Tibial nerve (tissue), 4 donors: ENCODE data around the gene UBE4A. TPM values are rescaled to one million over a fixed set of nuclear protein-coding genes. Genes with fewer than 3 reads are reported as not detected.

ENCODE experiments used
- DNase-seq, 2 donors: peaks; one replicate each; pipeline ENCODE4 v3.0.0-alpha.2; 2019; ENCODE audit warnings: low spot score in 2 of 2
- H3K27ac ChIP-seq, 4 donors: fragments of 200-600 bp; sonication (generic) in 3 of 4; one replicate each; pipeline ENCODE4 v1.5.1; 2017 to 2019; ENCODE audit warnings: mild to moderate bottlenecking in 1 of 4
- H3K27me3 ChIP-seq, 2 donors: fragments of 200-600 bp; sonication (generic) in 1 of 2; one replicate each; pipeline versions ENCODE4 v1.5.1 to v1.6.0; 2017 to 2019
- H3K36me3 ChIP-seq, 3 donors: fragments of 200-600 bp; sonication (generic); one replicate each; pipeline ENCODE4 v1.5.1; 2018 to 2019
- H3K4me1 ChIP-seq, 4 donors: fragments of 200-600 bp; sonication (generic) in 3 of 4; one replicate each; pipeline ENCODE4 v1.5.1; 2017 to 2019
- H3K4me3 ChIP-seq, 4 donors: fragments of 200-600 bp; sonication (generic) in 3 of 4; one replicate each; pipeline ENCODE4 v1.5.1; 2017 to 2019; ENCODE audit warnings: mild to moderate bottlenecking in 1 of 4, moderate library complexity in 1 of 4
- H3K9me3 ChIP-seq, 4 donors: fragments of 200-600 bp; sonication (generic) in 3 of 4; one replicate each; pipeline ENCODE4 v1.5.1; 2017 to 2019
- EP300 ChIP-seq, 2 donors: sonication (generic); formaldehyde crosslinking; IDR thresholded peaks; one replicate each; pipeline ENCODE4 v1.6.1; 2017; ENCODE audit warnings: antibody characterized with exemption in 2 of 2, mild to moderate bottlenecking in 1 of 2
- POLR2A ChIP-seq, 2 donors: fragments of 450-650 bp; IDR thresholded peaks; one replicate each; pipeline ENCODE4 v1.6.1; 2017; ENCODE audit warnings: antibody characterized with exemption in 2 of 2, mild to moderate bottlenecking in 2 of 2, moderate library complexity in 2 of 2
- WGBS, 2 donors: methylation state at CpG; one replicate each; pipeline ENCODE4 v1.1.5; 2018; 5-methylcytosine and 5-hydroxymethylcytosine counted together
- total RNA-seq, 4 donors: library from RNA; depleted of rRNA; stranded (reverse); fragments of >200 nt; gene quantifications; one replicate each; pipeline ENCODE4 v1.1.0, GENCODE V29; 2016
- TF ChIP-seq, protein P1 (sequence below), 5 experiments: fragments of 200-600 bp in 3 of 5; fragments of 450-650 bp in 2 of 5; sonication (generic) in 3 of 5; IDR thresholded peaks; one replicate each; pipeline ENCODE4 v1.5.1; 2016 to 2019; ENCODE audit warnings: antibody characterized with exemption in 5 of 5, mild to moderate bottlenecking in 3 of 5, moderate library complexity in 2 of 5

Gene UBE4A
- total RNA-seq, 4 donors from 2014 or later: 38.4 to 48.5 (median 41.4) TPM

DNA sequence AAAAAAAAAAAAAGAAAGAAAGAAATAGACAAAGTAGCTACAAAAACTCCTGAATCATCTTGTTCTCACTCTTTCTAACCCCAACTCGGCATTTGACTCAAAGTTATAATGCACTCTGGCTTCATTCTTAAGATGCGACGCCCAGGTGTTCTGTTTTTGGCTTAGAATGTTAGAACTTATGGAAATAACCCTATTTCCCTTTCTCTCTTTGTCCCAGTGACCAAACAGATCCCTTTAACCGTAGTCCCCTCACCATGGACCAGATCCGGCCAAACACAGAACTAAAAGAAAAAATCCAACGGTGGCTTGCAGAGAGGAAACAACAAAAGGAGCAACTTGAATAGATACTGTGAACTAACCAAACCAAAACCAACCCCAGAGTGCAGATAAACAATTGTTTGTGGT lies 36.7 kb downstream of the UBE4A start:
- no peak for DNase-seq
- no peak for TF ChIP-seq EP300 (IDR thresholded peaks at IDR 0.05)
- TF ChIP-seq, protein P1, sequence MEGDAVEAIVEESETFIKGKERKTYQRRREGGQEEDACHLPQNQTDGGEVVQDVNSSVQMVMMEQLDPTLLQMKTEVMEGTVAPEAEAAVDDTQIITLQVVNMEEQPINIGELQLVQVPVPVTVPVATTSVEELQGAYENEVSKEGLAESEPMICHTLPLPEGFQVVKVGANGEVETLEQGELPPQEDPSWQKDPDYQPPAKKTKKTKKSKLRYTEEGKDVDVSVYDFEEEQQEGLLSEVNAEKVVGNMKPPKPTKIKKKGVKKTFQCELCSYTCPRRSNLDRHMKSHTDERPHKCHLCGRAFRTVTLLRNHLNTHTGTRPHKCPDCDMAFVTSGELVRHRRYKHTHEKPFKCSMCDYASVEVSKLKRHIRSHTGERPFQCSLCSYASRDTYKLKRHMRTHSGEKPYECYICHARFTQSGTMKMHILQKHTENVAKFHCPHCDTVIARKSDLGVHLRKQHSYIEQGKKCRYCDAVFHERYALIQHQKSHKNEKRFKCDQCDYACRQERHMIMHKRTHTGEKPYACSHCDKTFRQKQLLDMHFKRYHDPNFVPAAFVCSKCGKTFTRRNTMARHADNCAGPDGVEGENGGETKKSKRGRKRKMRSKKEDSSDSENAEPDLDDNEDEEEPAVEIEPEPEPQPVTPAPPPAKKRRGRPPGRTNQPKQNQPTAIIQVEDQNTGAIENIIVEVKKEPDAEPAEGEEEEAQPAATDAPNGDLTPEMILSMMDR (IDR thresholded peaks at IDR 0.05): no peak
- no peak for TF ChIP-seq POLR2A (IDR thresholded peaks at IDR 0.05)
- WGBS, 2 donors: 88 to 91% methylated on average over 6 of the region's 6 CpGs
- no peak overlapping the region for H3K4me3 ChIP-seq
- H3K4me1 ChIP-seq: peaks cover 0 to 8% (median 0%) of the 10 kb centered on the region in 4 donors
- H3K9me3 ChIP-seq: no peaks in the 10 kb centered on the region
- peaks cover 6 to 74% (median 24%) of the 10 kb centered on the region in 3 donors for H3K36me3 ChIP-seq
- peak overlapping the region in 1 of 4 donors; percentile 37 for H3K27ac ChIP-seq
- no peaks in the 10 kb centered on the region for H3K27me3 ChIP-seq

DNA sequence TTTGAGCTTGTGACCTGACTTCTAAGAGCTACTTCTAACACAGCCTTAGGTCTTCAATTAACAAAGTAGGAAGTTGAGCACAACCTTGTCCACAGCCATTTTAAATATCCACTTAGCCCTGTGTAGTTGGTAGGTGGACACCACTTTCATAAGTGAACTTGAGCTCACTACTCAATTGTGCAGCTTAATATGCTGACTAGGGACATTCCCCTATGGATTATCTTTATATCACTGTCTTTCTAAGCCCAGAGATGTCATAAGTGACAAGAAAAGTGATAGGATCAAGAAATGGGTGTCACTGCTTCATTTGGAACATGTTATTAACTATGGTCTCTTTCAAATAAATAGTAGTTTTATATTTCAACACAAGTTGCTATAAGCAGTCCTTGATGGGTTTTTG lies 38.0 kb downstream of the UBE4A start:
- Histone ChIP-seq H3K36me3 (peaks cover 6 to 60% (median 24%) of the 10 kb centered on the region in 3 donors), H3K27me3 (no peaks in the 10 kb centered on the region), H3K4me1 (peaks cover 0 to 11% (median 2%) of the 10 kb centered on the region in 4 donors), H3K9me3 (no peaks in the 10 kb centered on the region), H3K27ac (no peak overlapping the region), H3K4me3 (no peak overlapping the region)
- DNase-seq: no peak
- TF ChIP-seq, protein P1 (IDR thresholded peaks at IDR 0.05): no peak
- TF ChIP-seq EP300 (IDR thresholded peaks at IDR 0.05) (no peak), POLR2A (IDR thresholded peaks at IDR 0.05) (no peak)

DNA sequence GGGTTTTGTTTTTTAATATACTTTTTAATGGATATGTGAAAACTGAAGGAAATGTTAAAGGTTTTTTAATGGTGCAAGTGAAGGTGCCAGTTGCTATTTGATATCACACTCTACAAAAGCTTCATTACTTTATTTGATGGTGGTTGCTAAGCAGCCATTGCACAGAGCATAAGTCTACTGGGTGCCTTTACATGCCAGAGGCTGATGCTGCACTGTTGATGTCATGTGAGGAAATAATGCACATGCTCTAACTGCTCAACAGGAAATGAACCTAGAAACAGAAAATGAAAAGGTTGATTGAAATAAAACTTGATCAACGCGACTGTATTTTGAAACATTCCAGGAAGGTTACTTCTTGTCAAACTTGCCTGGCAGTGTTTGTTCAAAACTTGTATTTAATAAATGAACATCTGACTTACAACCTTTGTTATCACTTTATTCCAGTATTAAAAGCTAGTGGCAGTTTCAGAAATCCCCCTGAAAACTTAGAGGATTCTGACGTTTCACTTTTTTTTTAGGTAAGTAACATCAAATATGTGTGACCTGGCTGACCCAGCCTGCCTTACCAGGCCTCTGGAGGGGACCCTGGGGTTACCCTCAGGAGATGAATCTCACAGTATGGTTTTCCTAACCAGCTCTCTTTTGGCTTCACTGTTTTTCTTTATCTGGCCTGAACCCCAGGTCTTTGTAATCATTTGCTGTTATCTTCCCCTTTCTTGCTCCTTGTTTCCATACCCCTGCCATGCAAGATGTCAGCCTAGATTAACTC lies 39.6 kb downstream of the UBE4A start:
- H3K27ac ChIP-seq: peak overlapping the region in 1 of 4 donors; percentile 61

DNA sequence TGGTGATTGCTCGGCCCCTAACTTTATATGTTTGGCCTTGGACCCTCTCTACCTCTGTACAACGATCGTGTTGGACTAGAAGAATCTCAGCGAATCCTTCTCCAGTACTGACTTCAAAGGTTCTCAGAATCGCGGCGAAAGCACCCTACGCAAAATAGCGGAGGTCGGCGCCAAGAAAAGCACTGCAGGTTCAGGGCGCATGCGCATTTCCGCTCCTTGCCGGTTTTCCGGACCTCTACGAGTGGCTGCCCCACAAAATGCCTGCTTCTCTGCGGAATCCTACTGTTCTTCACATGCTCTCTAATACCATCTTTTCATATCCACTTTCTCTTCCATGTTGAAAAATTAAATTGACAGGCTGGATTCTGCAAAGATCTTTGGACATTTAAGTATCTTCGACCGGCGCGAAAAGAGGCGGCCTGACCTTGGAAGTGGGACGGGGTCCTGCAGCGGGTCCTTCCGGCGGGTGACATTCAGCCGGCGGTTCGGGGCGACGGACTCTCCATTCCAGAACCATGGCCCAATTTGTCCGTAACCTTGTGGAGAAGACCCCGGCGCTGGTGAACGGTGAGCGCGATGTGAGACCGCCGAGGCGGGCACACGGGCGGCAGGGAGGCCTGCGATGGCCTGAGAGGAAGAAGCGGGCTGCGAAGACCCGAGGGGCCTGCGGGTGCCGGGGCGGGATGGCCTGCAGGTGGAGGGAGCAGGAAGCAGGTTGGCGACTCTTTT lies 41.9 kb downstream of the UBE4A start, which contains the start of gene ATP5MG:
ATP5MG (plus strand) TSS at position 456 of the 729 bp plus-strand sequence; CDS start at position 516, 60 bp downstream.
- TF ChIP-seq, protein P1 (IDR thresholded peaks at IDR 0.05): no peak
- TF ChIP-seq POLR2A (IDR thresholded peaks at IDR 0.05) (peak in 1 of 2 donors; percentile 15), EP300 (IDR thresholded peaks at IDR 0.05) (peak; percentile 35 to 74)
- WGBS, 2 donors: 0% methylated on average over 51 of the region's 51 CpGs
- Histone ChIP-seq H3K9me3 (no peaks in the 10 kb centered on the region), H3K36me3 (peaks cover 0 to 27% (median 0%) of the 10 kb centered on the region in 3 donors), H3K27ac (peak within 1 kb of the TSS; percentile 61 to 89 (median 83)), H3K4me3 (peak within 1 kb of the TSS; percentile 88 to 92 (median 90)), H3K27me3 (no peaks in the 10 kb centered on the region), H3K4me1 (peaks cover 0 to 48% (median 12%) of the 10 kb centered on the region in 4 donors)
- peak; percentile 63 to 80 for DNase-seq

More for the DNA sequence above, 39.6 kb downstream of the UBE4A start:
- Histone ChIP-seq H3K4me1 (peaks cover 0 to 27% (median 12%) of the 10 kb centered on the region in 4 donors), H3K36me3 (peaks cover 0 to 45% (median 14%) of the 10 kb centered on the region in 3 donors), H3K27me3 (no peaks in the 10 kb centered on the region), H3K9me3 (no peaks in the 10 kb centered on the region), H3K4me3 (no peak overlapping the region)
- TF ChIP-seq, protein P1 (IDR thresholded peaks at IDR 0.05): no peak
- no peak for TF ChIP-seq EP300 (IDR thresholded peaks at IDR 0.05)
- no peak for TF ChIP-seq POLR2A (IDR thresholded peaks at IDR 0.05)
- DNase-seq: no peak
- WGBS, 2 donors: 68 to 79% methylated on average over 3 of the region's 3 CpGs
